ENCODE results near the gene SGCA. TPM values are rescaled to one million over a fixed set of nuclear protein-coding genes. Genes with fewer than 3 reads are reported as not detected.
A peak's percentile ranks its signal among the peaks of the same experiment; 100 is the strongest.

SGCA gene
- total RNA-seq, 1 experiment from 2014 or later: not detected

DNA sequence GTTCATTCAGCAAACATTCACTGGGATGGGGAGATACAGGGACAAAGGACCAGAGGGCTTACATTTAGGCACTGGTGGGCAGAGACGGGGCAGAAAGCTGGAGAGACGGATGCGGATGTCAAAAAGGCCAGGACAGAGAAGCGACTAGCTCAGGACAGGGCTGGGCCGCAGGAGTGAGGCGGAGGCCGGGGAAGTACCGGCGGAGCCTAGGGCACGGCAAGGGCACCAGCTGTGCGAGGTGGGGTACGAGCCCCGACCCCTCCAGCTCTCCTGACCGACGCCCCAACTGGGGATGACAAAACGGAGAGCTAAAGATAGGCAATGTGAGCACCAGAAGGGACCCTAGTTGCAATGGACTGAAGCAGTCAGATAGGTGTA is 3.9 kb upstream of the SGCA start:
- POLR2A ChIA-PET: interaction anchor here (0.7 to 2.3 kb wide), 8 partner anchors 10 to 154 kb away, joined by 3 to 11 read pairs (median 4); partner anchors contain the start of gene PPP1R9B
- Mint-ChIP-seq H3K4me1 (ENCODE audit: insufficient read depth, unreplicated experiment) (peaks cover 11% of the 10 kb centered on the region), H3K9me3 (ENCODE audit: unreplicated experiment) (no peaks in the 10 kb centered on the region), H3K27me3 (ENCODE audit: insufficient read depth, unreplicated experiment) (no peaks in the 10 kb centered on the region), H3K36me3 (ENCODE audit: insufficient read depth, unreplicated experiment) (no peaks in the 10 kb centered on the region), H3K27ac (ENCODE audit: low read depth, unreplicated experiment) (no peak overlapping the region), H3K4me3 (ENCODE audit: unreplicated experiment) (peak overlapping the region; percentile 71)
- TF ChIP-seq, protein P1, sequence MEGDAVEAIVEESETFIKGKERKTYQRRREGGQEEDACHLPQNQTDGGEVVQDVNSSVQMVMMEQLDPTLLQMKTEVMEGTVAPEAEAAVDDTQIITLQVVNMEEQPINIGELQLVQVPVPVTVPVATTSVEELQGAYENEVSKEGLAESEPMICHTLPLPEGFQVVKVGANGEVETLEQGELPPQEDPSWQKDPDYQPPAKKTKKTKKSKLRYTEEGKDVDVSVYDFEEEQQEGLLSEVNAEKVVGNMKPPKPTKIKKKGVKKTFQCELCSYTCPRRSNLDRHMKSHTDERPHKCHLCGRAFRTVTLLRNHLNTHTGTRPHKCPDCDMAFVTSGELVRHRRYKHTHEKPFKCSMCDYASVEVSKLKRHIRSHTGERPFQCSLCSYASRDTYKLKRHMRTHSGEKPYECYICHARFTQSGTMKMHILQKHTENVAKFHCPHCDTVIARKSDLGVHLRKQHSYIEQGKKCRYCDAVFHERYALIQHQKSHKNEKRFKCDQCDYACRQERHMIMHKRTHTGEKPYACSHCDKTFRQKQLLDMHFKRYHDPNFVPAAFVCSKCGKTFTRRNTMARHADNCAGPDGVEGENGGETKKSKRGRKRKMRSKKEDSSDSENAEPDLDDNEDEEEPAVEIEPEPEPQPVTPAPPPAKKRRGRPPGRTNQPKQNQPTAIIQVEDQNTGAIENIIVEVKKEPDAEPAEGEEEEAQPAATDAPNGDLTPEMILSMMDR (IDR thresholded peaks at IDR 0.05; ENCODE audit: unreplicated experiment): no peak
- CTCF ChIA-PET: interaction anchor here (0.5 to 2.7 kb wide), 34 partner anchors 8 to 1071 kb away, joined by 3 to 36 read pairs (median 5); partner anchors contain the start of genes COL1A1, PDK2 and PPP1R9B
- no TSS peak for BruUV-seq (replicated peaks)
- DNase-seq (ENCODE audit: unreplicated experiment): no peak
- intact Hi-C loops (cut with micrococcal nuclease): loop anchor here (1.0 kb wide), 3 partner anchors 22 to 68 kb away; no protein-coding TSS in a partner anchor

DNA sequence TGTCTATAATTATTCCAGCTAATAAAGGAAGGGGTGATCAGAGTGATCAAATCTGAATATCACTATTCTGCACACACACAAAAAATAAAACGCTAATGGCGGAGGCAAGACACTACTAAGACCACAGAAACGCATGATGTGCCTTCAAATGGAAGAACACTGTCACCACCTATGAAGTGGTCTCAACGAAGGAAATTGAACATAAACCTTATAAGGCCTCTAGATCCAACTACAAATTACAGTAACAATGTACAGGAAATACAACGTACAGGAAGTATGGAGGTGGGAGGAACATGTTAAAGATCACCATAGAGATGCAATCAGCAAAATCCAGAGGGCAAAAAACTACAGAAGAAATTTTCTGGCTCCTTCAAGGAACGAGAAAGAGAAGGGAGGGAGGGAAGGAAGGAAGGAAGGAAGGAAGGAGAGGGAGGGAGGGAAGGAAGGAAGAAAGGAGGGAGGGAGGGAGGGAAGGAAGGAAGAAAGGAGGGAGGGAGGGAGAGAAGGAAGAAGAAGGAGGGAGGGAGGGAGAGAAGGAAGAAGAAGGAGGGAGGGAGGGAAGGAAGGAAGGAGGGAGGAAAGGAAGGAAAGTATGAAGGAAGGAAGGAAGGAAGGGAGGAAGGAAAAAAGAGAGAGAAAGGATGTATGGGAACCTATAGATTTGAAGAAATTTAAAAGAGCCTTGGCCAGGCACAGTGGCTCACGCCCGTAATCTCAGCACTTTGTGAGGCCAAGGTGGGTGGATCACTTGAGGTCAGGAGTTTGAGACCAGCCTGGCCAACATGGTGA is 3.1 kb upstream of the SGCA start:
- intact Hi-C loops (cut with micrococcal nuclease): no loop called here
- TF ChIP-seq, protein P1 (IDR thresholded peaks at IDR 0.05; ENCODE audit: unreplicated experiment): no peak
- H3K36me3 Mint-ChIP-seq (ENCODE audit: insufficient read depth, unreplicated experiment): no peaks in the 10 kb centered on the region
- ChIA-PET CTCF (interaction anchor here (0.7 to 2.7 kb wide), 28 partner anchors 7 to 1071 kb away, joined by 3 to 36 read pairs (median 6); partner anchors contain the start of genes PDK2 and PPP1R9B), POLR2A (interaction anchor here (1.0 to 2.3 kb wide), 5 partner anchors 10 to 69 kb away, joined by 3 to 11 read pairs (median 5); no protein-coding TSS in a partner anchor)
- no peaks in the 10 kb centered on the region for H3K27me3 Mint-ChIP-seq (ENCODE audit: insufficient read depth, unreplicated experiment)
- H3K4me3 Mint-ChIP-seq (ENCODE audit: unreplicated experiment): no peak overlapping the region
- BruUV-seq (replicated peaks): no TSS peak
- no peaks in the 10 kb centered on the region for H3K9me3 Mint-ChIP-seq (ENCODE audit: unreplicated experiment)
- no peak for DNase-seq (ENCODE audit: unreplicated experiment)
- H3K27ac Mint-ChIP-seq (ENCODE audit: low read depth, unreplicated experiment): no peak overlapping the region
- H3K4me1 Mint-ChIP-seq (ENCODE audit: insufficient read depth, unreplicated experiment): peaks cover 11% of the 10 kb centered on the region

DNA sequence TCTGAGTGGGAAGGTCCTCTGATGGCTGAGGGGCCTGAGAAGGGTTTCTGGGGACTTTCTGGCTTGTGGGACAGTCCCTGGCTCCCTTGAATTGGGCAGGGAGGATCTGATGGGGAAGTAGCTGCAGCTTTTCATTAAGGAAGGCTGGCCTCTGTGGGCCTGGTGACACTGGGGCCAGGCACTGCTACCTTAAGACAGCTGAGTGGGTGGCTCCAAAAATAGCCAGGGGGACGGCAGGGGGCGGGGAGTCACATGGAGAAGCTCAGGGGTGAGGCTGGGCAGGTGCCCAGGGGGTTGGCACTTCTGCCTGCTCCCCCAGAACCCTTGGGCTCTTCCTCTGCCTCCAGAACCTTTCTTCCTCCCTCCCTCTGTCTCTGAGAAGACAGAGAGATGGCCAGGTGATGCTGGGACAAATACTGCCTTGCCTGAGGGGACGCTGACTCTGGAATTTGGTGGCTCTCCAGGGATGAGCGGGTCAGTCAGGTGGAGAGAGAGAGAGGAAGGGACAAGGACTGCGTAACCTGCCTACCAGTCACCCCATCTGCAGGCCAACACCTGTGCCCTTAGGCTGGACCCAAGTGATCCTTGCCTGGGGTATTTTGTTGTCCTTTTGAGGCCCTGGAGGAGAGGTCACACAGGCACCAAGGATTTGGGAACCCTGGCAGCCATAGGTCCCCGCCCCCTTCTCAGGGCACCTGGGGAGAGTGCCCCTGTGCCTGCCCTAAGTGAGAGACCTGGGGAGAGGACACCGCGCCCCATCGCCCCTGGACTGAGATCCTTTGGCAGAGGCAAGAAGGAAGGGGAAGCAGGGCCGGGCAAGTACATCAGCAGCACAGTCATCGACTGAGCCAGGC is 1.7 kb upstream of the SGCA start:
- no peak for DNase-seq (ENCODE audit: unreplicated experiment)
- no peaks in the 10 kb centered on the region for H3K9me3 Mint-ChIP-seq (ENCODE audit: unreplicated experiment)
- TF ChIP-seq, protein P1 (IDR thresholded peaks at IDR 0.05; ENCODE audit: unreplicated experiment): no peak
- no peaks in the 10 kb centered on the region for H3K27me3 Mint-ChIP-seq (ENCODE audit: insufficient read depth, unreplicated experiment)
- H3K4me1 Mint-ChIP-seq (ENCODE audit: insufficient read depth, unreplicated experiment): peaks cover 14% of the 10 kb centered on the region
- BruUV-seq (replicated peaks): no TSS peak
- H3K4me3 Mint-ChIP-seq (ENCODE audit: unreplicated experiment): no peak overlapping the region
- POLR2A ChIA-PET: interaction anchor here (1.0 kb wide), 1 partner anchor 34 kb away, joined by 3 read pairs; no protein-coding TSS in a partner anchor
- no peak overlapping the region for H3K27ac Mint-ChIP-seq (ENCODE audit: low read depth, unreplicated experiment)
- intact Hi-C loops (cut with micrococcal nuclease): no loop called here
- peaks cover 5% of the 10 kb centered on the region for H3K36me3 Mint-ChIP-seq (ENCODE audit: insufficient read depth, unreplicated experiment)
- CTCF ChIA-PET: interaction anchor here (0.6 to 2.4 kb wide), 4 partner anchors 25 to 136 kb away, joined by 3 to 8 read pairs (median 4); no protein-coding TSS in a partner anchor

DNA sequence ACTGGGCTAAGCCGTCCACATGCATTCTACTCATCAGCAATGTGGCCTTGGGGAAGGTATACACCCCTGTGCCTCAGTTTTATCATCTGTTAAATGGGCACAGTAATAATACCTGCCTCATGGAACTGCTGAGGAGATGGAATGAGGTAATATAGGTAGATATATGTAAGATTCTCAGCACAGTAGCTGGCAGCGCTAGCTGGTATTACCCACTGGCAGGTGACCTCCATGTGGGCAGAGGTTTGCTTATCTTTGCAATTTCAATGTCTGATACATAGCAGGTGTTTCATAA is 1.2 kb upstream of the SGCA start:
- TF ChIP-seq, protein P1 (IDR thresholded peaks at IDR 0.05; ENCODE audit: unreplicated experiment): no peak
- Mint-ChIP-seq H3K4me1 (ENCODE audit: insufficient read depth, unreplicated experiment) (peaks cover 20% of the 10 kb centered on the region), H3K36me3 (ENCODE audit: insufficient read depth, unreplicated experiment) (peaks cover 5% of the 10 kb centered on the region), H3K4me3 (ENCODE audit: unreplicated experiment) (no peak overlapping the region), H3K9me3 (ENCODE audit: unreplicated experiment) (no peaks in the 10 kb centered on the region), H3K27ac (ENCODE audit: low read depth, unreplicated experiment) (no peak overlapping the region), H3K27me3 (ENCODE audit: insufficient read depth, unreplicated experiment) (no peaks in the 10 kb centered on the region)
- no peak for DNase-seq (ENCODE audit: unreplicated experiment)
- intact Hi-C loops (cut with micrococcal nuclease): no loop called here
- POLR2A ChIA-PET: no interaction called here
- CTCF ChIA-PET: interaction anchor here (1.5 to 2.4 kb wide), 2 partner anchors 32 to 70 kb away, joined by 4 to 8 read pairs; no protein-coding TSS in a partner anchor
- BruUV-seq (replicated peaks): no TSS peak
